Right cardiac atrium (tissue), 5 donors: Measurements from ENCODE around the gene SLC20A1. TPM values are rescaled to one million over a fixed set of nuclear protein-coding genes. Genes with fewer than 3 reads are reported as not detected.
"Not testable (repeated sequence)": the region's sequence is repeated elsewhere in the genome, so short reads cannot be mapped to it uniquely, and the experiment has no call there.

ENCODE experiments used
- ATAC-seq, 2 donors: fragments of 200-7000 bp; cut with Tn5 transposase; one replicate each; pipeline versions ENCODE4 v1.8.0 to v1.9.1; 2020; ENCODE audit warnings: moderate library complexity in 2 of 2, mild to moderate bottlenecking in 1 of 2
- DNase-seq, 3 donors: peaks; one replicate each; pipeline ENCODE4 v3.0.0-alpha.2; 2020
- H3K27ac ChIP-seq: one replicate; pipeline ENCODE4 v1.5.1; 2013; ENCODE audit warnings: mild to moderate bottlenecking, low read length, control low read depth, moderate library complexity
- H3K27me3 ChIP-seq: one replicate; pipeline ENCODE4 v1.6.1; 2013; ENCODE audit not compliant: control insufficient read depth, insufficient read depth
- H3K4me1 ChIP-seq: one replicate; pipeline ENCODE4 v1.6.1; 2013; ENCODE audit warnings: low read length; ENCODE audit not compliant: control insufficient read depth, insufficient read depth
- H3K4me3 ChIP-seq: one replicate; pipeline ENCODE4 v1.5.1; 2013; ENCODE audit warnings: low read length, control low read depth
- H3K9me3 ChIP-seq: one replicate; pipeline ENCODE4 v1.6.1; 2013; ENCODE audit warnings: low read length; ENCODE audit not compliant: control insufficient read depth
- WGBS: extraction: QIAGEN DNeasy Blood & Tissue Kit; methylation state at CpG from one replicate; pipeline ENCODE4 v1.1.7; 2013; 5-methylcytosine and 5-hydroxymethylcytosine counted together
- intact Hi-C, 4 donors: fragments of 100-400 bp; cut with DNase I; formaldehyde crosslinking; loops; one replicate each; pipeline versions ENCODE4 v1.11.0 to v1.14.0; 2022 to 2023
- polyA plus RNA-seq: library from polyadenylated mRNA; stranded (reverse); fragments of 200-250 nt; gene quantifications from one replicate; pipeline ENCODE4 v1.2.3, GENCODE V29; 2013
- total RNA-seq, 4 donors: library from RNA; stranded (reverse); fragmentation: NEBNext Ultra II Directional; extraction: Animal tissue kit (Norgen Biotek cat#: 25700); gene quantifications; one replicate each; pipeline ENCODE4 v1.2.1, GENCODE V29; 2021
- donor health status: healthy with polysubstance abuse.
- donor health status: DM: no; HTN: yes; CAD: no.
- donor health status: DM: no; HTN: no; CAD: no.
- donor health status: DM: no; HTN: yes; CAD: no; lungs with severe emphysema.
- donor health status: DM: yes; HTN: yes; CAD: no.

The SLC20A1 gene
- total and polyA plus RNA-seq, 5 donors, result 8.6 to 24.2 (median 14.9) TPM

- Histone ChIP-seq H3K27ac (no peak overlapping the region), H3K4me3 (no peak overlapping the region), H3K4me1 (no peaks in the 10 kb centered on the region), H3K27me3 (no peaks in the 10 kb centered on the region), H3K9me3 (no peaks in the 10 kb centered on the region)
- ATAC-seq, result no peak
- WGBS, result 86% methylated on average over 3 of the region's 3 CpGs
- intact Hi-C loops, result no loop called here
- no peak for DNase-seq
These were observed 21.0 kb downstream of the SLC20A1 start for GRCh38 chr2:112666761-112667122.

GRCh38 chr2:112667540-112667939 is 21.8 kb downstream of the SLC20A1 start:
- ATAC-seq, H3K4me3 ChIP-seq, H3K27ac ChIP-seq, H3K4me1 ChIP-seq, DNase-seq, H3K9me3 ChIP-seq, intact Hi-C loops, H3K27me3 ChIP-seq: not testable (repeated sequence)
- 88% methylated on average over 6 of the region's 6 CpGs for WGBS

DNA sequence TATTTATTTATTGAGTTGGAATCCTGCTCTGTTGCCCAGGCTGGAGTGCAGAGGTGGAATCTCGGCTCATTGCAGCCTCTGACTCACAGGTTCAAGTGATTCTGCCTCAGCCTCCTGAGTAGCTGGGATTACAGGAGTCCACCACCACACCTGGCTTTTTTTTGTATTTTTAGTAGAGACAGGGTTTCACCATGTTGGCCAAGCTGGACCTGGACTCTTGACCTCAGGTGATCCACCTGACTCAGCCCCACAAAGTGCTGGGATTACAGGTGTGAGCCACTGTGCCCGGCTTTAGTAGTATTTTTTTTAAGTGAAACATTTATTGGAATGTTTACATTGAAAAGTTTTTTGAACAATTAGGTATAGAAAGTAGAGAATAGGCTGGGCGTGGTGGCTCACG is 23.9 kb downstream of the SLC20A1 start:
- Histone ChIP-seq H3K27ac (no peak overlapping the region), H3K9me3 (no peaks in the 10 kb centered on the region), H3K27me3 (no peaks in the 10 kb centered on the region), H3K4me3 (no peak overlapping the region), H3K4me1 (no peaks in the 10 kb centered on the region)
- WGBS, result 96% methylated on average over 4 of the region's 4 CpGs
- intact Hi-C loops, result no loop called here
- DNase-seq, result no peak
- ATAC-seq, result no peak

DNA sequence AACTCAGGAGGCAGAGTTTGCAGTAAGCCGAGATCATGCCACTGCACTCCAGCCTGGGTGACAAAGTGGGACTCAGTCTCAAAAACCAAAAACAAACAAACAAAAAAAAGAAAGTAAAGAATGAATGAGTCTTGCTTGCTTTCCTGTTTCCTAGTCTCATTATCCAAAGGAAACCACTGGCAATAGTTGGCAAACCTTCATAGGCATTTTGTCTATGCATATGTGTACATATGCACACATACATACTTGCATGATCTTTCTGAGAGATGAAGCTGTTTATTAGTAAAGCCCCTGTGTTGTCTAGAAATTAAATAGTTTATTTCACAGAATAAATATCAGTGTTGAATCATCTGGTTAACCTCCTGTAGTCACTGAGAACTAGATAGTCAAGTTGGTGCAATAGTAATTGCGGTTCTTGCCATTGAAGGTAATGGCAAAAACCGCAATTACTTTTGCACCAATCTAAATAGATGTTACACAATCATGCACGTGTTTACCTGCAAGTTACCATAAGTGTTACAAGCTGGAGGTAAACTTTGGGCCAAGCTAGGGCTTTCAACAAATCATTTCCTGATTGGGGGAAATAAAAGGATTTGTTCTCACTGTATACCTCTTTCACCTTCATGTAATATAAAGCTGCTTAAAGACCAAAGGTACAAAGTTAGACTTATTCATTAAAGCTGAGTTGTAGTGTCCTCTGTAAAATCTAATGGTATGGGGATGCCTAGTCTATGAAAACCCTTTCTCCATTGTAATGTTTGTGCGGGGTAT is 24.7 kb downstream of the SLC20A1 start:
- Histone ChIP-seq H3K27me3 (no peaks in the 10 kb centered on the region), H3K27ac (no peak overlapping the region), H3K4me1 (no peaks in the 10 kb centered on the region), H3K4me3 (no peak overlapping the region), H3K9me3 (no peaks in the 10 kb centered on the region)
- intact Hi-C loops, result no loop called here
- DNase-seq (no peak), ATAC-seq (no peak)
- 84% methylated on average over 5 of the region's 5 CpGs for WGBS

DNA sequence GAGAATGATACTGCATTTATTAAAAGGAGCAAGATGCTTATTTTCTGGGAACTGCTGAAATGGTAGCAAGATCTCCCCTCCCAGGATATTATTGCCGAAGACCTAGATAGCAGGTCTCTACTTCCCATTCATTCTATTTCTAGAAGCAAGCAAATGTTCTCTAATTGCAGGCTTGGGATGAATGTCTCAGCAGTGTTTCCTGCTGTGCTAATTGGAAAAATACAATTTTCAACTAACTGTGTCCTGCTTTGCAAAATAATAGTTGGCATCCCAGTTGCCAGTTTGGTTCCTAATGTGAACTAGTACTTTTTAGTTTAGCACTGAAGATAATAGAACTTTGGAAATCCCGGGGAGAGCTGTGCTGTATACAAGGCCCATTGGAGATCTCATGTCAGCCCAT is 26.1 kb downstream of the SLC20A1 start:
- no peaks in the 10 kb centered on the region for H3K9me3 ChIP-seq
- no peak overlapping the region for H3K4me3 ChIP-seq
- H3K4me1 ChIP-seq, result no peaks in the 10 kb centered on the region
- no peak overlapping the region for H3K27ac ChIP-seq
- H3K27me3 ChIP-seq, result no peaks in the 10 kb centered on the region
- intact Hi-C loops, result no loop called here
- ATAC-seq (no peak), DNase-seq (no peak)
- 68% methylated on average over 2 of the region's 2 CpGs for WGBS

DNA sequence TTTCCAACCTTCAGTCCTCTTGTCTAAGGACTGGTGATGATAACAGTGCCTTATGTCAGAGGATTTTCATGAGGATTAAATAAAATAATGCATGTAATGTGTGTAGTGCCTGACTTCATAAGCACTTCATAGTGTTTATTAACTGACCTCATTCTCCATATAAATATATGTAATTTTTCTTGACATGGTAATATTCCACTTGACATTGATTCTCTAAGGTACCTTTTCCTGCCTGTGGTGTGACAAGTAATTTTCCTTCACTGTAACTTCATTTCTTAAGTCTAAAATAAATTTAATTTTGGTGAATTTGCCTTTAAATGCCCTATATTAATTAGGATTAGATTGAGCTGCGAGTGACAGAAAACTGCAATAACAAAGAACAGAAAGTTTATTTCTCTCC is 27.3 kb downstream of the SLC20A1 start:
- no peaks in the 10 kb centered on the region for H3K9me3 ChIP-seq
- WGBS, result 97% methylated on average over 1 of the region's 1 CpG
- no peak overlapping the region for H3K27ac ChIP-seq
- ATAC-seq, result no peak
- DNase-seq, result no peak
- H3K4me1 ChIP-seq, result no peaks in the 10 kb centered on the region
- H3K27me3 ChIP-seq, result no peaks in the 10 kb centered on the region
- no peak overlapping the region for H3K4me3 ChIP-seq
- intact Hi-C loops, result no loop called here

DNA sequence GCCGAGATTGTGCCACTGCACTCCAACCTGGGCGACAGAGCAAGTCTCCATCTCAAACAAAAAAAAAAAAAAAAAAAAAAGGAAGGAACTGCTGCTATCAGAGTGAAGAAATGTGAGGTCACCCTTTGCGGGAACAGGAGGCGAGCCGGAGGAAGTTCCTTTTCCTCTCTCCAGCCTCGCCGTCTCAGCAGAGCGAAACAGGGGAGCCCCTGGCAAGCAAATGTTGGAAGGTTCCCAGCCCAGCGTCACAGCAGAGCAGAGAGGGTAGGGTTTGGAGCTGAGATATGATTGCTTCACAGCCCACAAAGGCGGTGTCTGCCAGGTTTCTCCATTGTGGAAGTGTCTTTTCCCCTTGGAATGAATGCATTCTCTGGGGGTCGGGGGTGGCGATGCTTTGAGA is 28.5 kb downstream of the SLC20A1 start:
- no peaks in the 10 kb centered on the region for H3K27me3 ChIP-seq
- ATAC-seq (peak; percentile 97 to 99), DNase-seq (peak; percentile 90 to 93 (median 93))
- 32% methylated on average over 12 of the region's 12 CpGs for WGBS
- intact Hi-C loops, result no loop called here
- no peak overlapping the region for H3K4me3 ChIP-seq
- H3K4me1 ChIP-seq, result no peaks in the 10 kb centered on the region
- H3K27ac ChIP-seq, result no peak overlapping the region
- H3K9me3 ChIP-seq, result no peaks in the 10 kb centered on the region

GRCh38 chr2:112679484-112679883 is 33.7 kb downstream of the SLC20A1 start:
- Histone ChIP-seq H3K4me1 (no peaks in the 10 kb centered on the region), H3K4me3 (no peak overlapping the region), H3K9me3 (no peaks in the 10 kb centered on the region), H3K27me3 (no peaks in the 10 kb centered on the region), H3K27ac (no peak overlapping the region)
- DNase-seq, result no peak
- 41% methylated on average over 3 of the region's 3 CpGs for WGBS
- ATAC-seq, result peak; percentile 29 to 37
- intact Hi-C loops, result no loop called here

- WGBS, result 83% methylated on average over 5 of the region's 5 CpGs
- Histone ChIP-seq H3K9me3 (no peaks in the 10 kb centered on the region), H3K27me3 (no peaks in the 10 kb centered on the region), H3K4me1 (no peaks in the 10 kb centered on the region), H3K4me3 (no peak overlapping the region), H3K27ac (no peak overlapping the region)
- intact Hi-C loops, result no loop called here
- ATAC-seq, result no peak
- no peak for DNase-seq
These were observed 34.9 kb downstream of the SLC20A1 start for GRCh38 chr2:112680666-112681101.

DNA sequence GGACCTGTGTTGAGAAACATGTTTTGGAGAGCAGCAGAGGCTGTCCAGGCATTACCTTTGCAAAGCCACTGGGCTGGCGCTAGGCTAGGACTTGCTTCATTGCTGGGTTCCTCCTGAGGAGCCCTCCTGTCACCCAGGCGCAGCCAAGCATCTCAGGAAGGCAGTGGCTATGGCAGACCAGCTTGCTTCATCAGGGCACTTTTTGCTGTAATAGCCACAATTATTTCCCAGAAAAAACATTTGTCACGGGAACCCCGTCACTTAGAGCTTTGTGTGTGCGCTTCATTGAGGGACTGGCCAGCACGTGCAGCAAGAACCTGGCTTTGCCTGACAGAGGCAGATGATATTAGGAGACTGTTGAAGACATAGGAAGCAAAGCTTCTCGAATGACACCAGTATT is 36.4 kb downstream of the SLC20A1 start:
- DNase-seq (no peak), ATAC-seq (no peak)
- Histone ChIP-seq H3K27ac (no peak overlapping the region), H3K9me3 (no peaks in the 10 kb centered on the region), H3K4me1 (no peaks in the 10 kb centered on the region), H3K27me3 (no peaks in the 10 kb centered on the region), H3K4me3 (no peak overlapping the region)
- 80% methylated on average over 7 of the region's 7 CpGs for WGBS
- intact Hi-C loops, result no loop called here

GRCh38 chr2:112683550-112684414 is 38.0 kb downstream of the SLC20A1 start:
- peak in 1 of 2 donors; percentile 45 for ATAC-seq
- WGBS, result 65% methylated on average over 12 of the region's 12 CpGs
- intact Hi-C loops, result no loop called here

More at GRCh38 chr2:112683550-112684414, 38.0 kb downstream of the SLC20A1 start:
- Histone ChIP-seq H3K9me3 (no peaks in the 10 kb centered on the region), H3K4me1 (no peaks in the 10 kb centered on the region), H3K27ac (peak overlapping the region; percentile 13), H3K27me3 (no peaks in the 10 kb centered on the region), H3K4me3 (no peak overlapping the region)
- DNase-seq, result no peak
